Activated CD4-positive, alpha-beta T cell treated with anti-CD3 and anti-CD28 coated beads, Interleukin-2, amount 10 ng/mL, durations not matched to agents 7 days and 5 days (primary cell): ENCODE measurements around the gene IWS1. TPM values are rescaled to one million over a fixed set of nuclear protein-coding genes. Genes with fewer than 3 reads are reported as not detected.
A peak's percentile ranks its signal among the peaks of the same experiment; 100 is the strongest.
"Not testable (repeated sequence)": the region's sequence is repeated elsewhere in the genome, so short reads cannot be mapped to it uniquely, and the experiment has no call there.

Experiments used
- CTCF ChIA-PET: fragments of 350-600 bp; sonication (Branson Sonifier 250); formaldehyde crosslinking; loops from one replicate; lab custom pipeline; 2021; ENCODE audit warnings: antibody characterized with exemption; lab: Charles Lee
- POLR2A ChIA-PET: fragments of 350-600 bp; sonication (Branson Sonifier 250); formaldehyde crosslinking; loops from one replicate; lab custom pipeline; 2021; ENCODE audit warnings: antibody characterized with exemption; lab: Charles Lee
- DNase-seq: peaks from one replicate; pipeline ENCODE4 v3.0.0-alpha.2; 2020
- H3K27ac Mint-ChIP-seq: one replicate; pipeline ENCODE4 v1.8.0; 2021; ENCODE audit warnings: mild to moderate bottlenecking, moderate library complexity, mixed read lengths
- H3K27me3 Mint-ChIP-seq: one replicate; pipeline ENCODE4 v1.8.0; 2021; ENCODE audit warnings: mixed read lengths
- H3K36me3 Mint-ChIP-seq: one replicate; pipeline ENCODE4 v1.8.0; 2021; ENCODE audit warnings: low read depth, mixed read lengths
- H3K4me1 Mint-ChIP-seq: one replicate; pipeline ENCODE4 v1.8.0; 2021; ENCODE audit warnings: mixed read lengths
- H3K4me3 Mint-ChIP-seq: one replicate; pipeline ENCODE4 v1.8.0; 2021; ENCODE audit warnings: mild to moderate bottlenecking, moderate library complexity, mixed read lengths
- H3K9me3 Mint-ChIP-seq: one replicate; pipeline ENCODE4 v1.8.0; 2021; ENCODE audit warnings: mixed read lengths
- total RNA-seq, 2 experiments: library from RNA; stranded (reverse); gene quantifications; one replicate each; pipeline ENCODE4 v1.2.3, GENCODE V29; 2021

Gene IWS1
- total RNA-seq, 2 experiments from 2014 or later: 43.0 to 46.9 TPM

DNA sequence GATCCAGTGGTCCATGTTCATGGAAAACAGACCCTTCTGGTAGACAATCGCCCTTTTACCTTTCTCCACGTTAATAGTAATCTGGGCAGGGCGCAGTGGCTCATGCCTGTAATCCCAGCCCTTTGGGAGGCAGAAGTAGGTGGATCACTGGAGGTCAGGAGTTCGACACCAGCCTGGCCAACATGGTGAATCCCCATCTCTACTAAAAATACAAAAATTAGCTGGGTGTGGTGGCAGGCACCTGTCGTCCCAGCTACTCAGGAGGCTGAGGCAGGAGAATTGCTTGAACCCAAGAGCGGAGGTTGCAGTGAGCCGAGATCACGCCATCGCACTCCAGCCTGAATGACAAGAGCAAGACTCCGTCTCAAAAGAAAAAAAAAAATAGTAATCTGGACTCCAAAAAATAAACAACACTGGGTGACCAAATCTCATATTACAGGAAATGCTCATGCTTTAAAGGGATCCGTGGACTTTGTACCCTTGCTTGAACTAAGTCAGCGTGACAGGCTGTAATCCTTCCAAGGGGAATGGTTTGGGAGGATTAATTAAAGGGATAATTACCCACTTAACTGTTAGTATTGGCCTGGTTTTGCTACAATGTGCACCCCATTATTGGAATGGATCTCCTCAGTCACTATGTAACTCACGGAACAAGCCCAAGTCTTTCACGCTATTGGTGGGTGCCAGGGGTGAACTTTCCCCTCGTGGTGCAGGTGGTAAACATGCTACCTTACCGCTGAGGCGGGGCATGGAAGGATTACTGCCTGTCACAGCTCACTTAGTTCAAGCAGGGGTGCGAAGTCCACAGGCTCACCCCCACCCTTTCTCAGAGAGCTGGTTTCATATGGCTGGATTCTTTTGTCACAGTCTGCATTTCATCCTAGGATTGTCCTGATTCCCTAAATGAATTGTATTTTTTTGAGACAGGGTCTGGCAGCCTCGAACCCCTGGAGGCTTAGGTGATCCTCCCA lies 71.4 kb downstream of the IWS1 start:
- CTCF ChIA-PET: no interaction called here
- no peaks in the 10 kb centered on the region for H3K36me3 Mint-ChIP-seq
- H3K4me1 Mint-ChIP-seq: peaks cover 4% of the 10 kb centered on the region
- no peaks in the 10 kb centered on the region for H3K27me3 Mint-ChIP-seq
- no peak overlapping the region for H3K4me3 Mint-ChIP-seq
- H3K9me3 Mint-ChIP-seq: no peaks in the 10 kb centered on the region
- POLR2A ChIA-PET: no interaction called here
- DNase-seq: no peak
- no peak overlapping the region for H3K27ac Mint-ChIP-seq

DNA sequence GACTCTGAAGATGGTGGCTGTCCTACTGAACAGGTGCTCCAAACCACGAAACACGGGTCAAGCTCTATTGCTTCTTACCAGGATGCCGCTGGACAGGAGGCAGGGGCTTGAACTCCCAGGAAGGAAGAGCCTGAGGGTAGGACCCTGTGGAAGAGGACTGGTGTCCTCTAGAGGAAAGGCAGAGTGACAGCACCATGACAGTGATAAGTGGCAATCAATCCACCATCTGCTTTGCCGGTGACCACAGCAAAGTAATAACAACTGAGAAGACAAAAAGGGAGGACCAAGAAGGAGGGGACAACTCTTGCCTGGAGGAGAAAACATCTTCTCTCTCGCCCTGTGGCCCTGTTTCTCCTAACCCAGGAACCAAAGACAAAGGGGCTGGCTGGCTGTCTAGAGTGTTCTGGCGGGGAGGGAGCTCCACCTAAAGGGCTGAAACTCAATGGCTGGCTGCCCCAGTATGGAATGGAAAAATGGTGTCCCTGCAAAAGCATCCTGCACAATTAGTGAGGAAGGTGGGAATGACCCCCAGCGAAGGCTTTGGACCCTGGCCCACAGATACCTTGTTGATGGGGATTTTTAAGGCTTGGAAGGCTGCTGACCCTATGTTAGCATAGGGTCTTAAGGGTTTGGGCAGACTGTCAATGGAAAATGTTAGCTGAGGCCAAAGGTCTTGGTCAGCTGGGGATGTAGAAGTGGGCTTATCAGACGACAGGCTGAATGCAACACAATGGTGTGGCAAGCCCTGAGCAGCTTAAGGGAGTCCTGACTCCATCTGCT lies 72.7 kb downstream of the IWS1 start:
- ChIA-PET CTCF (no interaction called here), POLR2A (no interaction called here)
- Mint-ChIP-seq H3K27ac (peak overlapping the region; percentile 43), H3K4me3 (no peak overlapping the region), H3K36me3 (no peaks in the 10 kb centered on the region), H3K9me3 (no peaks in the 10 kb centered on the region), H3K27me3 (peaks cover under 1% of the 10 kb centered on the region), H3K4me1 (peaks cover 4% of the 10 kb centered on the region)
- no peak for DNase-seq

DNA sequence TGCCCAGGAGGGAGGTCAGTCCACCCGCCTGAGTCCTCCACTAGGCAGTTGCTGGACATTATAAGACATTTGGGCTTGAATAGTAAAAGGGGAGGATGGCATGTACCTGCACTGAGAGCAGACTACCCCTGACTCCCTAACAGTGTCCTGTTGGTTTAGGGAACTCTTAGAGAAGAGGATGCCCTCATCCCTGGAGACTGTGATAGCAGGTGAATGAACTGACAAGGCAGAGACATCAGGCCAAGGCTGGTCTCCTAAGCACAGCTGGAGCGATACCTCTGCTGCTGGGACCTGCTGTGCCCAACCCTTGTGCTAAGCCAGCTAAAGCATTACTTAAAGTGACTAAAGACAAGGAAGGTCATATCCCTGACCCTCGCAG lies 73.3 kb downstream of the IWS1 start:
- no peak overlapping the region for H3K27ac Mint-ChIP-seq
- ChIA-PET CTCF (interaction anchor here (0.6 kb wide), 1 partner anchor 807 kb away, joined by 3 read pairs; no protein-coding TSS in a partner anchor), POLR2A (no interaction called here)
- H3K4me1 Mint-ChIP-seq: peaks cover 4% of the 10 kb centered on the region
- H3K9me3 Mint-ChIP-seq: no peaks in the 10 kb centered on the region
- peaks cover 5% of the 10 kb centered on the region for H3K27me3 Mint-ChIP-seq
- no peak for DNase-seq
- H3K36me3 Mint-ChIP-seq: no peaks in the 10 kb centered on the region
- no peak overlapping the region for H3K4me3 Mint-ChIP-seq

DNA sequence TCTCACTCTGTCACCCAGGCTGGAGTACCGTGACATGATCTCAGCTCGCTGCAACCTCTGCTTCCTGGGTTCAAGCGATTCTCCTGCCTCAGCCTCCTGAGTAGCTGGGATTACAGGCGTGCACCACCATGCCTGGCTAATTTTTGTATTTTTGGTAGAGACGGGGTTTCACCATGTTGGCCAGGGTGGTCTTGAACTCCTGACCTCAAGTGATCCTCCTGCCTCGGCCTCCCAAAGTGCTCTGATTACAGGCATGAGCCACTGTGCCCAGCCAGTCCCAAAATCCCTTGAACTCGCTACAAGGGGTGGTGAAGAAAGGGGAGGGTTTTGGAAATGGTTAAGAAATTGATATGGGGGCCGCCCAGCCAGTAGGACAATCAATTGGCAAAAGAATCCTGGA lies 73.9 kb downstream of the IWS1 start:
- CTCF ChIA-PET: interaction anchor here (0.6 to 1.2 kb wide), 2 partner anchors 10 to 806 kb away, joined by 3 read pairs; no protein-coding TSS in a partner anchor

DNA sequence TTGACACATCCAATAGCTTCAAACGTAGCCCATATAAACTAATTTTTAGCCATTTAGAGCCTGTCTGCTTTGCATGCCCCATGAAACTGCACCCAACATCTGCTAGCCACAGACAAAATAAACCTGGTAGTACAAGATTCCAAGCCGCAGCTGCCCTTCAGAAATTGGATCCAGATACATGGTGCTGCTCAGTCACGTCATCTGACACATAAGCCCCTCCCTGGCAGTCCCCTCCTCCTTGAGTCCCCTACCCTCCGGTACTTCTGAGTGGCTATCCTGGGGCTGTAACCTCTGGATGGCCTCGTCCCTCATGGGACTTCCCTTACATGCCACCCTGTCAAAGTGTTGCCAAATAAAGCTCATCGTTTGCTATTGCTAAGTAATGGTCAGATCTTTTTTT lies 74.3 kb downstream of the IWS1 start:
- Mint-ChIP-seq H3K27me3 (peaks cover 9% of the 10 kb centered on the region), H3K4me1 (peaks cover 4% of the 10 kb centered on the region), H3K36me3 (peaks cover 1% of the 10 kb centered on the region), H3K4me3 (no peak overlapping the region), H3K27ac (no peak overlapping the region), H3K9me3 (no peaks in the 10 kb centered on the region)
- no peak for DNase-seq
- POLR2A ChIA-PET: no interaction called here
- CTCF ChIA-PET: interaction anchor here (1.2 kb wide), 1 partner anchor 10 kb away, joined by 3 read pairs; no protein-coding TSS in a partner anchor

More for the DNA sequence above, 73.9 kb downstream of the IWS1 start:
- H3K27ac Mint-ChIP-seq, H3K4me3 Mint-ChIP-seq, H3K36me3 Mint-ChIP-seq, H3K4me1 Mint-ChIP-seq, DNase-seq, H3K27me3 Mint-ChIP-seq, H3K9me3 Mint-ChIP-seq, POLR2A ChIA-PET: not testable (repeated sequence)

DNA sequence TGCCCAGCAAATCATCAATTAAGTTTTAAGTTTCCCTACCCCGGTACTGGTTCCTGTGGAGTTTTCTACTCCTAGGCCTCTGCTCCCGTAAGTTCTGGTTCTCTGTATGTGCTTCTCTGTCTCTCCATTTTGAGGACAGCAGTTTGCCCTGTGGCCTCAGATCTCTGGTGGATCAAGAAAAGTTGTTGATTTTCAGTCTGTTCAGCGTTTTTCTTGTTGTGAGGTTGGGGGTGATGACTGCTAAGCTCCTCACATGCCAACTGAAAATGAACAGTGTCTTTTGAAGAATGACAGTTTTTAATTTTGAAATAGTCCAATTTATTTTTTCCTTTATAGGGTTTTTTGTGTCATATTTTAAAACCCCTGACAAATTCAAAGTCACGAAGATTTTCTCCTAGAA lies 76.4 kb downstream of the IWS1 start:
- no peak for DNase-seq
- no peak overlapping the region for H3K27ac Mint-ChIP-seq
- H3K27me3 Mint-ChIP-seq: peaks cover 13% of the 10 kb centered on the region
- H3K36me3 Mint-ChIP-seq: peaks cover 3% of the 10 kb centered on the region
- H3K9me3 Mint-ChIP-seq: peaks cover 4% of the 10 kb centered on the region
- H3K4me1 Mint-ChIP-seq: no peaks in the 10 kb centered on the region
- CTCF ChIA-PET: no interaction called here
- POLR2A ChIA-PET: no interaction called here
- no peak overlapping the region for H3K4me3 Mint-ChIP-seq

DNA sequence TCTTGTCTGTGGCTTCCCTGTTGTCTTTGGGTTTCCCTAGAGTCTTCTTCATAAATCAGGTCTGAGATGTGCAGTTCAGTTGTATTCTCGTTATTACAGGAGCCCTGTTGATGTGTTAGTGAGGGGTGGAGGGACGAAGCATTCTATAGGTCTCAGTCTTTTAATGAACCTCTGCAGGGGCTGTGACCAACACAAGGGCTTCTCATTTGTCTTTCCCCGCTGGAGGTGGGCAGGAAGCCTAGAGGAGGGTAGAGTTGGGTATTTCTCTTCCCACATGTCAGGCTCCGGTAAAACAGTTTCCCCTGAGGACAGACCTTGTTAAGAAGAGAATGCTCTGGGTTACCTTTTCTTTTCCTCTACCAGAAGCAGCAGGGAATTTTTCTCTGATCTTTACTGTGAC lies 76.9 kb downstream of the IWS1 start:
- Mint-ChIP-seq H3K4me1 (no peaks in the 10 kb centered on the region), H3K9me3 (peaks cover 4% of the 10 kb centered on the region), H3K27me3 (peaks cover 13% of the 10 kb centered on the region), H3K4me3 (no peak overlapping the region), H3K36me3 (peaks cover 4% of the 10 kb centered on the region), H3K27ac (no peak overlapping the region)
- POLR2A ChIA-PET: no interaction called here
- CTCF ChIA-PET: no interaction called here
- no peak for DNase-seq

DNA sequence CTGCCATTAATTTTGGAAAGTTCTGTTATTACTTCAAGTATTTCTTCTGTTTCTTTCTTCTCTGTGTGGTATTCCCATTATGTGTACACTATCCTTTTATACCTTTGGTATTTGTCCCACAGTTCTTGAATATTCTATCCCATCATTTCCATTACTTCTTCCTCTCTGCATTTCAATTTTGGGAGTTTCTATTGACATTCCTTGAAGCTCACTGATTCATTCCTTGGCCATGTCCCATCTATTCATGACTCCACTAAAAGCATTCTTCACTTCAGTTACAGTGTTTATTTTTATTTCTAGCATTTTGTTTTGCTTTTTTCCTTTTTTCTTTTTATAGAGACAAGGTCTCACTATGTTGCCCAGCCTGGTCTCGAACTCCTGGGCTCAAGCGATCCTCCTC lies 77.8 kb downstream of the IWS1 start:
- H3K27ac Mint-ChIP-seq: no peak overlapping the region
- CTCF ChIA-PET: no interaction called here
- peaks cover 4% of the 10 kb centered on the region for H3K9me3 Mint-ChIP-seq
- POLR2A ChIA-PET: no interaction called here
- H3K4me3 Mint-ChIP-seq: no peak overlapping the region
- H3K36me3 Mint-ChIP-seq: peaks cover 4% of the 10 kb centered on the region
- no peak for DNase-seq
- H3K4me1 Mint-ChIP-seq: no peaks in the 10 kb centered on the region
- H3K27me3 Mint-ChIP-seq: peaks cover 13% of the 10 kb centered on the region

DNA sequence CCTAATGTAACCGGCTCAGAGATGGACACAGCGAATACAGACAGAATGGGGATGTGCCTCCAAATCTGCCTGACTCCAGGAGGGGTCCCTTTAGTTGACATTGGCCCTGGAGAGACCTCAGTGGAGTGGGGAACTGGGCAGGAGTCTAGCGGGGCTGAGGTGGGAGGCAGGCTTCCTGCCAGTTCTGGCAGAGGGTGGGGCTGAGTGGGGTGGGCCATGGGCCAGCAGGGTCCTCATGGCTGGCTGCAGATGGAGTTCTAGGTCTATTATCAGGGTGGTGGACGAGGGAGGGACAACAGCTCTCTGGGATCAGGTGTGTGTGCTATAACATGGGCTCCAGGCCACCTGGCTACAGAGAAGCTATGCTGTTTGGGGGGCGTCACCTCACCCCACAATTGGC lies 86.9 kb downstream of the IWS1 start:
- Mint-ChIP-seq H3K36me3 (peaks cover 2% of the 10 kb centered on the region), H3K9me3 (peaks cover 17% of the 10 kb centered on the region), H3K4me3 (no peak overlapping the region), H3K27ac (no peak overlapping the region), H3K27me3 (no peaks in the 10 kb centered on the region), H3K4me1 (no peaks in the 10 kb centered on the region)
- POLR2A ChIA-PET: no interaction called here
- no peak for DNase-seq
- CTCF ChIA-PET: no interaction called here

DNA sequence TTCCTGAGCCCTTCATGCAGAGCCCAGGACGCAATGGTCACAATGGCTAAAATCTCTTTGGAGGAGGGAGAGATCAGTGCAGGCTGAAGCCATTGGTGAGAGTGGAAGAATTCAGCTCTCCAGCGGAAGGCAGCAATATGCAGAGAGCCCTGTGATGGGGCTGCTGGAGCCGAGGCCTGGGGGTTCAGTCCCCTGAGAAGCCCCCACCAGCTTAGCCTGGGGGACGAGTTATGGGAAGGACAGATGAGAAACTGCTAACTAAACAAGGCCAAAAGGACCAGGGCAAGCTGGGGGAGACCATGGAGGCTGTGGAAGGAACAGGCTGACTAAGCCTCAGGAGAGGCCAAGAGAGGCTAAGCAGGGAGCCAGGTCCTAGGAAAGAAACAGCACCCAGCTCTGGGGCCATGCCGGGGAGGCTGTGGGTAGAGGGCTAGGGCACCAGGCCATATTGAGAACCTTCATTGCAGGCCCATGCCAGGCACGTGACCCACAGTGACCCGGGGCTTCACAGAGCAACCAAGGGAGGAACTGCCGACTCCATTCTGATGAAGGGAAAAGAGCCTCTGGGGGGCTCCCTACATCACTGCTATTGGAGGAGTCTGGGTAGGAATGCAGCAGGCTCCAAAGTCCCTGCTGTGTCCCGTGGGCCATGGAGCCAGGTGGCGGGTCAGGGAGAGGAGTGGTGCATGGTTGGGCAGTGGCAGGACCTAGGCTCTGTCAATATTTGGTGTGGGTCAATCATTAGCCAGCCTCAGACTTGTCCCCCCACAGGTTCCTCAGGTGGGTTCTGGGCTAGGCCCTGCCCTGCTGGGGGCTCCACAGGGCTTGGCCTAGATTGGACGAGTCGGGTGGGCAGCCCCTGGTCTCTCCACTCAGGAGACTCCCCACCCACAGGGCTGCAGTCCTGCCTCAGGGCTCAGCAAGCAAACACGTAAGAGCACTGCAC lies 88.2 kb downstream of the IWS1 start:
- no peak overlapping the region for H3K4me3 Mint-ChIP-seq
- CTCF ChIA-PET: no interaction called here
- H3K36me3 Mint-ChIP-seq: peaks cover 2% of the 10 kb centered on the region
- H3K9me3 Mint-ChIP-seq: peaks cover 17% of the 10 kb centered on the region
- H3K27ac Mint-ChIP-seq: no peak overlapping the region
- H3K27me3 Mint-ChIP-seq: no peaks in the 10 kb centered on the region
- no peaks in the 10 kb centered on the region for H3K4me1 Mint-ChIP-seq
- DNase-seq: no peak
- POLR2A ChIA-PET: no interaction called here

DNA sequence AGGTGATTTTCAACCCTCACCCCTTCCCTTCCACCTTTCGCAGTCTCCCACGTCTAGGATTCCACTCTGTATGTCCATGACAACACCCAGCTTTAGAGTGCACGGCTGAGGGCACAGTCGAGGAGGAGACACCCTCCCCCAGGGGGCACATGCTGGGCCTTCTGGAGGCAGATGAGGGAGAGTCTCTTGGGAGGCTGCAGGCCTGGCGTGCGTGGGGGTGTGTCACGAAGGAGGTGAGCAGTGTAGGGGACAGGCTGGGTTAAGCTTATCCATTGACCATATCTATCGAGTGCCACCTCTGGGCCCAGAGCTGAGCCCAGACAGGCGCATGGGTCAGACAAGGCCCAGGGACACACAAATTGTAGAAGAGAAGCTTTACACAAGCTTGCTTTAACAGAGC lies 89.2 kb downstream of the IWS1 start:
- no peak overlapping the region for H3K27ac Mint-ChIP-seq
- CTCF ChIA-PET: interaction anchor here (1.2 kb wide), 1 partner anchor 29 kb away, joined by 3 read pairs; no protein-coding TSS in a partner anchor
- DNase-seq: no peak

DNA sequence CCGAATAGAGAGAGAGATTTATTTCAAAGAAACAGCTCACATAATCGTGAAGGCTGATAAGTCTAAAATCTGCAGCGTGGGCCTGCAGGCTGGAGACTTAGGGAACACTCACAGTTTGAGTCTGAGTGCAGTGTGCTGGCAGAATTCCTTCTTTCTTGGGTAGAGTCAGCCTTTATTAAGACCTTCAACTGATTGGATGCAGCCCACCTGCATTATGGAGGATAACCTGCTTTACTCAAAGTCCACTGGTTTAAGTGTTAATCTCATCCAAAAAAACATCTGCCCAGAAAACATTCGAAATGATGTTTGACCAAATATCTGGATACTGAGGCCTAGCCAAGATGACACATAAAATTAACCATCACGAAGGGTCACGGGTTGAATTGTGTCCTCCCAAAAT lies 91.8 kb downstream of the IWS1 start:
- no peaks in the 10 kb centered on the region for H3K36me3 Mint-ChIP-seq
- H3K4me3 Mint-ChIP-seq: no peak overlapping the region
- ChIA-PET CTCF (interaction anchor here (2.3 kb wide), 1 partner anchor 9 kb away, joined by 5 read pairs; no protein-coding TSS in a partner anchor), POLR2A (no interaction called here)
- H3K9me3 Mint-ChIP-seq: peaks cover 4% of the 10 kb centered on the region
- no peak for DNase-seq
- no peak overlapping the region for H3K27ac Mint-ChIP-seq
- H3K27me3 Mint-ChIP-seq: no peaks in the 10 kb centered on the region
- H3K4me1 Mint-ChIP-seq: no peaks in the 10 kb centered on the region

More for the DNA sequence above, 89.2 kb downstream of the IWS1 start:
- Mint-ChIP-seq H3K27me3 (no peaks in the 10 kb centered on the region), H3K4me1 (no peaks in the 10 kb centered on the region), H3K36me3 (peaks cover 2% of the 10 kb centered on the region), H3K9me3 (peaks cover 12% of the 10 kb centered on the region), H3K4me3 (no peak overlapping the region)
- POLR2A ChIA-PET: no interaction called here
